Measurements from ENCODE around the gene ERVV-1.
"Not testable (repeated sequence)": the region's sequence is repeated elsewhere in the genome, so short reads cannot be mapped to it uniquely, and the experiment has no call there.

ERVV-1 gene

GRCh38 chr19:53013621-53014020, at the start of gene ERVV-1:
ERVV-1 (plus strand) TSS chr19:53013921; CDS start chr19:53014091, 170 bp downstream.
- no peak within 1 kb of the TSS for H3K4me3 ChIP-seq (ENCODE audit: low read depth, low read length)
- in situ Hi-C loops (cut with HindIII; ENCODE audit: low sequenced_read_pairs): no loop called here
- TF ChIP-seq, protein P1, sequence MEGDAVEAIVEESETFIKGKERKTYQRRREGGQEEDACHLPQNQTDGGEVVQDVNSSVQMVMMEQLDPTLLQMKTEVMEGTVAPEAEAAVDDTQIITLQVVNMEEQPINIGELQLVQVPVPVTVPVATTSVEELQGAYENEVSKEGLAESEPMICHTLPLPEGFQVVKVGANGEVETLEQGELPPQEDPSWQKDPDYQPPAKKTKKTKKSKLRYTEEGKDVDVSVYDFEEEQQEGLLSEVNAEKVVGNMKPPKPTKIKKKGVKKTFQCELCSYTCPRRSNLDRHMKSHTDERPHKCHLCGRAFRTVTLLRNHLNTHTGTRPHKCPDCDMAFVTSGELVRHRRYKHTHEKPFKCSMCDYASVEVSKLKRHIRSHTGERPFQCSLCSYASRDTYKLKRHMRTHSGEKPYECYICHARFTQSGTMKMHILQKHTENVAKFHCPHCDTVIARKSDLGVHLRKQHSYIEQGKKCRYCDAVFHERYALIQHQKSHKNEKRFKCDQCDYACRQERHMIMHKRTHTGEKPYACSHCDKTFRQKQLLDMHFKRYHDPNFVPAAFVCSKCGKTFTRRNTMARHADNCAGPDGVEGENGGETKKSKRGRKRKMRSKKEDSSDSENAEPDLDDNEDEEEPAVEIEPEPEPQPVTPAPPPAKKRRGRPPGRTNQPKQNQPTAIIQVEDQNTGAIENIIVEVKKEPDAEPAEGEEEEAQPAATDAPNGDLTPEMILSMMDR (IDR thresholded peaks at IDR 0.05; ENCODE audit: low read depth, low read length, missing control alignments): no peak
- no peak for DNase-seq (ENCODE audit: low read depth)

- no peak overlapping the region for H3K4me3 ChIP-seq (ENCODE audit: low read depth, low read length)
- TF ChIP-seq, protein P1 (IDR thresholded peaks at IDR 0.05; ENCODE audit: low read depth, low read length, missing control alignments): no peak
- in situ Hi-C loops (cut with HindIII; ENCODE audit: low sequenced_read_pairs): no loop called here
- no peak for DNase-seq (ENCODE audit: low read depth)
Measured at GRCh38 chr19:52967772-52968171, 45.9 kb upstream of the ERVV-1 start.

GRCh38 chr19:52981329-52981728, 32.4 kb upstream of the ERVV-1 start:
- in situ Hi-C loops (cut with HindIII; ENCODE audit: low sequenced_read_pairs): no loop called here
- DNase-seq (ENCODE audit: low read depth): no peak
- TF ChIP-seq, protein P1 (IDR thresholded peaks at IDR 0.05; ENCODE audit: low read depth, low read length, missing control alignments): no peak
- no peak overlapping the region for H3K4me3 ChIP-seq (ENCODE audit: low read depth, low read length)

GRCh38 chr19:52983167-52983566, 30.6 kb upstream of the ERVV-1 start:
- DNase-seq (ENCODE audit: low read depth); in situ Hi-C loops (cut with HindIII; ENCODE audit: low sequenced_read_pairs); H3K4me3 ChIP-seq (ENCODE audit: low read depth, low read length): not testable (repeated sequence)

- TF ChIP-seq, protein P1 (IDR thresholded peaks at IDR 0.05; ENCODE audit: low read depth, low read length, missing control alignments): no peak
- in situ Hi-C loops (cut with HindIII; ENCODE audit: low sequenced_read_pairs): no loop called here
- H3K4me3 ChIP-seq (ENCODE audit: low read depth, low read length): no peak overlapping the region
- no peak for DNase-seq (ENCODE audit: low read depth)
Measured at GRCh38 chr19:52987221-52987620, 26.5 kb upstream of the ERVV-1 start.

GRCh38 chr19:52988506-52988905, 25.2 kb upstream of the ERVV-1 start:
- TF ChIP-seq, protein P1 (IDR thresholded peaks at IDR 0.05; ENCODE audit: low read depth, low read length, missing control alignments): no peak
- H3K4me3 ChIP-seq (ENCODE audit: low read depth, low read length): no peak overlapping the region
- in situ Hi-C loops (cut with HindIII; ENCODE audit: low sequenced_read_pairs): no loop called here
- DNase-seq (ENCODE audit: low read depth): no peak

GRCh38 chr19:52990759-52991418, 22.8 kb upstream of the ERVV-1 start:
- H3K4me3 ChIP-seq (ENCODE audit: low read depth, low read length): no peak overlapping the region
- in situ Hi-C loops (cut with HindIII; ENCODE audit: low sequenced_read_pairs): no loop called here
- TF ChIP-seq, protein P1 (IDR thresholded peaks at IDR 0.05; ENCODE audit: low read depth, low read length, missing control alignments): no peak
- no peak for DNase-seq (ENCODE audit: low read depth)
